GM12891 (cell line): ENCODE measurements around the gene HLCS.

ENCODE experiments used
- POLR2A ChIP-seq: IDR thresholded peaks from 2 replicates; pipeline ENCODE4 v1.6.1; 2011; ENCODE audit warnings: low read depth, low read length, control low read depth
- POLR2AphosphoS5 ChIP-seq: IDR thresholded peaks from 2 replicates; pipeline ENCODE4 v1.6.1; 2011; ENCODE audit warnings: low read depth, low read length, control low read depth

DNA sequence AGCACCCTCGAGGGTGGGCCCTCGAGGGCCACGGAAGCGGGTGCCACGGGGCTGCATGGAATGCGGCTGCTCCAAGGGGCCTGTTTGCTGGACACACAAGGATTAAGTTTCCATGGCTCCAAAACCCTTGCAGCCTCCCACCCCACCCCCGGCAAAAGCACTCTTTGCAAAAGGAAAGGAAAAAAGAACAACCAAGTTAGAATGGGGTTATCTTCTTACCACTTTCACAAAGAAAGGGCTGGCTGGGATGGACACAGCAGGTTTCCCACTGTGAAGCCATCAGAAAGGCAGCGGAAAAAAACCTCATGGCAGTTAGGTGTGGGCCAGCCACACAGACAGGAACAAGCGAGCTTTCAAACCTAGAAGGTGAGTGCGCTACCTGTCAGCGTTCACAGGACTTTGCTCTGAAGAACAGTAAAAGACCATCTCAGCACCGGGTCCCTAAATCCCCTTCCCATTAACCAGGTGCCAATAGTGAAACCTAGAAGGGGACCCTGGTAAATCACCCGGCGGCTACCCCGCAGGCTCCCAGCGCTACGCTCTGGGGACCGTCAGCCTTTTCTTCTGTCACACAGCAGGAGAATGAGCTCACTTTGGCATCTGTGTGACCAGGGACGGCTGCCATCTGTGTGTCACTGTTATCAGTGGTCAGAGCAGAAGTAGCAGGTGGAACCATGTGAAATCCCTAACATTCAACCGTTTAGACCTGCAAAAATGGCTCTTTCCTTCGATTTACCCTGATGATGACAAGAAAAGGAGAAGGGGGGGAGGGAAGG, 174.6 kb downstream of the HLCS start:
- TF ChIP-seq POLR2A, result no peak
- no peak for TF ChIP-seq POLR2AphosphoS5
